ENCODE results near the gene HELZ. TPM values are rescaled to one million over a fixed set of nuclear protein-coding genes. Genes with fewer than 3 reads are reported as not detected.

Gene HELZ
- total RNA-seq, 1 experiment from 2014 or later, result 40.5 TPM

DNA sequence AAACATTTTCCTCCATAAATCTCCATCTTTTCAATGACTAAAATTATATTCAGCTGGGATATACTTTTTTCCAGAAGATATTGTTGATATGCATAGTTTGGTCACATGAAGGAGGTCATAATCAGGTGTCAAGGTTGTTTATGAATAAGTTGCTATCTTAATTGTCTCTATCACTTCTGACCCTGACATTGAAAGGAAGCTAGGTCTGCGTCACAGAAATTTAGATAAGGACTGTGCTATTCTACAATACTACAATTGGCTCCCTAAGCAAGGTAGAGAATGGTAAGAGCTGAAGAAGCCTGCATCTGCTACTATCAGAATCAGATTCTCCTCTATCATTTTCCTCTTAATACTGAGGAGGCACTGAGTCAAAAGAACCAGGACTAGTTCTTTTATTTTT lies 133.2 kb downstream of the HELZ start:
- no peaks in the 10 kb centered on the region for H3K9me3 ChIP-seq (ENCODE audit: control insufficient read depth in 1 of 2, insufficient read depth in 1 of 2, low read depth in 1 of 2, low read length in 2 of 2)
- no peaks in the 10 kb centered on the region for H3K79me2 ChIP-seq (ENCODE audit: insufficient read depth, low read length)
- ATAC-seq, result no peak
- TF ChIP-seq, protein P1, sequence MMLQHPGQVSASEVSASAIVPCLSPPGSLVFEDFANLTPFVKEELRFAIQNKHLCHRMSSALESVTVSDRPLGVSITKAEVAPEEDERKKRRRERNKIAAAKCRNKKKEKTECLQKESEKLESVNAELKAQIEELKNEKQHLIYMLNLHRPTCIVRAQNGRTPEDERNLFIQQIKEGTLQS (IDR thresholded peaks at IDR 0.05), result no peak
- no peak for TF ChIP-seq SP1 (IDR thresholded peaks at IDR 0.05; ENCODE audit: low read depth)
- TF ChIP-seq CEBPB (IDR thresholded peaks at IDR 0.05; ENCODE audit: low read depth), result no peak
- TF ChIP-seq, protein P2, sequence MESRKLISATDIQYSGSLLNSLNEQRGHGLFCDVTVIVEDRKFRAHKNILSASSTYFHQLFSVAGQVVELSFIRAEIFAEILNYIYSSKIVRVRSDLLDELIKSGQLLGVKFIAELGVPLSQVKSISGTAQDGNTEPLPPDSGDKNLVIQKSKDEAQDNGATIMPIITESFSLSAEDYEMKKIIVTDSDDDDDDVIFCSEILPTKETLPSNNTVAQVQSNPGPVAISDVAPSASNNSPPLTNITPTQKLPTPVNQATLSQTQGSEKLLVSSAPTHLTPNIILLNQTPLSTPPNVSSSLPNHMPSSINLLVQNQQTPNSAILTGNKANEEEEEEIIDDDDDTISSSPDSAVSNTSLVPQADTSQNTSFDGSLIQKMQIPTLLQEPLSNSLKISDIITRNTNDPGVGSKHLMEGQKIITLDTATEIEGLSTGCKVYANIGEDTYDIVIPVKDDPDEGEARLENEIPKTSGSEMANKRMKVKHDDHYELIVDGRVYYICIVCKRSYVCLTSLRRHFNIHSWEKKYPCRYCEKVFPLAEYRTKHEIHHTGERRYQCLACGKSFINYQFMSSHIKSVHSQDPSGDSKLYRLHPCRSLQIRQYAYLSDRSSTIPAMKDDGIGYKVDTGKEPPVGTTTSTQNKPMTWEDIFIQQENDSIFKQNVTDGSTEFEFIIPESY (IDR thresholded peaks at IDR 0.05; ENCODE audit: extremely low read depth, insufficient replicate concordance, low read length), result no peak
- TF ChIP-seq TCF7L2 (IDR thresholded peaks at IDR 0.05; ENCODE audit: borderline replicate concordance, extremely low read depth, insufficient read depth, insufficient read length), result no peak
- TF ChIP-seq, protein P3, sequence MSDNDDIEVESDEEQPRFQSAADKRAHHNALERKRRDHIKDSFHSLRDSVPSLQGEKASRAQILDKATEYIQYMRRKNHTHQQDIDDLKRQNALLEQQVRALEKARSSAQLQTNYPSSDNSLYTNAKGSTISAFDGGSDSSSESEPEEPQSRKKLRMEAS (IDR thresholded peaks at IDR 0.05), result no peak
- no peak for TF ChIP-seq YY1 (IDR thresholded peaks at IDR 0.05; ENCODE audit: extremely low read depth, insufficient replicate concordance, low read depth, low read length)
- no peak for TF ChIP-seq SRF (IDR thresholded peaks at IDR 0.05; ENCODE audit: low read depth)
- no peak for TF ChIP-seq RAD21 (IDR thresholded peaks at IDR 0.05; ENCODE audit: low read depth)
- TF ChIP-seq POLR2A (IDR thresholded peaks at IDR 0.05; ENCODE audit: borderline replicate concordance, extremely low read depth, insufficient read depth, insufficient read length), result no peak
- TF ChIP-seq, protein P4, sequence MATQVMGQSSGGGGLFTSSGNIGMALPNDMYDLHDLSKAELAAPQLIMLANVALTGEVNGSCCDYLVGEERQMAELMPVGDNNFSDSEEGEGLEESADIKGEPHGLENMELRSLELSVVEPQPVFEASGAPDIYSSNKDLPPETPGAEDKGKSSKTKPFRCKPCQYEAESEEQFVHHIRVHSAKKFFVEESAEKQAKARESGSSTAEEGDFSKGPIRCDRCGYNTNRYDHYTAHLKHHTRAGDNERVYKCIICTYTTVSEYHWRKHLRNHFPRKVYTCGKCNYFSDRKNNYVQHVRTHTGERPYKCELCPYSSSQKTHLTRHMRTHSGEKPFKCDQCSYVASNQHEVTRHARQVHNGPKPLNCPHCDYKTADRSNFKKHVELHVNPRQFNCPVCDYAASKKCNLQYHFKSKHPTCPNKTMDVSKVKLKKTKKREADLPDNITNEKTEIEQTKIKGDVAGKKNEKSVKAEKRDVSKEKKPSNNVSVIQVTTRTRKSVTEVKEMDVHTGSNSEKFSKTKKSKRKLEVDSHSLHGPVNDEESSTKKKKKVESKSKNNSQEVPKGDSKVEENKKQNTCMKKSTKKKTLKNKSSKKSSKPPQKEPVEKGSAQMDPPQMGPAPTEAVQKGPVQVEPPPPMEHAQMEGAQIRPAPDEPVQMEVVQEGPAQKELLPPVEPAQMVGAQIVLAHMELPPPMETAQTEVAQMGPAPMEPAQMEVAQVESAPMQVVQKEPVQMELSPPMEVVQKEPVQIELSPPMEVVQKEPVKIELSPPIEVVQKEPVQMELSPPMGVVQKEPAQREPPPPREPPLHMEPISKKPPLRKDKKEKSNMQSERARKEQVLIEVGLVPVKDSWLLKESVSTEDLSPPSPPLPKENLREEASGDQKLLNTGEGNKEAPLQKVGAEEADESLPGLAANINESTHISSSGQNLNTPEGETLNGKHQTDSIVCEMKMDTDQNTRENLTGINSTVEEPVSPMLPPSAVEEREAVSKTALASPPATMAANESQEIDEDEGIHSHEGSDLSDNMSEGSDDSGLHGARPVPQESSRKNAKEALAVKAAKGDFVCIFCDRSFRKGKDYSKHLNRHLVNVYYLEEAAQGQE (IDR thresholded peaks at IDR 0.05; ENCODE audit: low read depth), result no peak
- TF ChIP-seq, protein P5, sequence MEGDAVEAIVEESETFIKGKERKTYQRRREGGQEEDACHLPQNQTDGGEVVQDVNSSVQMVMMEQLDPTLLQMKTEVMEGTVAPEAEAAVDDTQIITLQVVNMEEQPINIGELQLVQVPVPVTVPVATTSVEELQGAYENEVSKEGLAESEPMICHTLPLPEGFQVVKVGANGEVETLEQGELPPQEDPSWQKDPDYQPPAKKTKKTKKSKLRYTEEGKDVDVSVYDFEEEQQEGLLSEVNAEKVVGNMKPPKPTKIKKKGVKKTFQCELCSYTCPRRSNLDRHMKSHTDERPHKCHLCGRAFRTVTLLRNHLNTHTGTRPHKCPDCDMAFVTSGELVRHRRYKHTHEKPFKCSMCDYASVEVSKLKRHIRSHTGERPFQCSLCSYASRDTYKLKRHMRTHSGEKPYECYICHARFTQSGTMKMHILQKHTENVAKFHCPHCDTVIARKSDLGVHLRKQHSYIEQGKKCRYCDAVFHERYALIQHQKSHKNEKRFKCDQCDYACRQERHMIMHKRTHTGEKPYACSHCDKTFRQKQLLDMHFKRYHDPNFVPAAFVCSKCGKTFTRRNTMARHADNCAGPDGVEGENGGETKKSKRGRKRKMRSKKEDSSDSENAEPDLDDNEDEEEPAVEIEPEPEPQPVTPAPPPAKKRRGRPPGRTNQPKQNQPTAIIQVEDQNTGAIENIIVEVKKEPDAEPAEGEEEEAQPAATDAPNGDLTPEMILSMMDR (IDR thresholded peaks at IDR 0.05 in 2 of 3, conservative IDR thresholded peaks at IDR 0.05 in 1 of 3; ENCODE audit: borderline replicate concordance in 1 of 3, insufficient read depth in 1 of 3, low read depth in 2 of 3, low read length in 2 of 3), result no peak
- TF ChIP-seq ZFX (IDR thresholded peaks at IDR 0.05), result no peak
- no peak for TF ChIP-seq ELF1 (IDR thresholded peaks at IDR 0.05; ENCODE audit: borderline replicate concordance, low read depth)
- no peak for TF ChIP-seq FOSL1 (IDR thresholded peaks at IDR 0.05; ENCODE audit: low read depth)
- H2AFZ ChIP-seq (ENCODE audit: low read depth, low read length, poor library complexity, severe bottlenecking), result no peak overlapping the region
- RAD21 ChIA-PET (ENCODE audit: low non-redundant PET in 1 of 2, low total read pairs in 2 of 2, uncharacterized antibody in 2 of 2, unreplicated experiment in 2 of 2), result no interaction called here
- H4K20me1 ChIP-seq (ENCODE audit: insufficient read depth), result no peaks in the 10 kb centered on the region
- POLR2A ChIA-PET, result no interaction called here
- no peak for DNase-seq (ENCODE audit: low read depth, low spot score)
- no peak overlapping the region for H3K4me2 ChIP-seq (ENCODE audit: low read length)
- H3K9me2 ChIP-seq (ENCODE audit: insufficient read depth), result no peaks in the 10 kb centered on the region
- no peaks in the 10 kb centered on the region for H3K4me1 ChIP-seq (ENCODE audit: control insufficient read depth in 1 of 2, insufficient read depth in 2 of 2, low read length in 2 of 2)
- H3K36me3 ChIP-seq (ENCODE audit: control insufficient read depth in 1 of 2, insufficient read depth in 2 of 2, low read length in 2 of 2), result peaks cover 18 to 24% of the 10 kb centered on the region in 2 experiments
- H3K27me3 ChIP-seq (ENCODE audit: insufficient read depth, low read length), result no peaks in the 10 kb centered on the region
- no peak overlapping the region for H3K4me3 ChIP-seq (replicated peaks in 1 of 2; ENCODE audit: low read depth in 1 of 2, low read length in 2 of 2)
- BruUV-seq (replicated peaks), result no TSS peak
- CTCF ChIA-PET, result no interaction called here
- H3K9ac ChIP-seq (ENCODE audit: low read length), result no peak overlapping the region
- intact Hi-C loops (cut with micrococcal nuclease), result no loop called here
- H3K27ac ChIP-seq (ENCODE audit: low read depth, low read length), result no peak overlapping the region
